SK-N-SH treated with all-trans-retinoic acid at 6 μM for 48 hours (cell line): ENCODE measurements around the gene SLC24A5.

Experiments used
- ATAC-seq: fragments of 200-7000 bp; cut with Tn5 transposase; 3 replicates; pipeline ENCODE4 v1.9.1; 2020; ENCODE audit warnings: mild to moderate bottlenecking, moderate library complexity
- ARNTL ChIP-seq: fragments of 450-650 bp; formaldehyde crosslinking; IDR thresholded peaks from 2 replicates; pipeline ENCODE4 v1.5.0; 2020; ENCODE audit warnings: low read depth, mild to moderate bottlenecking, moderate library complexity, borderline replicate concordance
- CSDC2 ChIP-seq: fragments of 250-450 bp; sonication (Bioruptor Pico); IDR thresholded peaks from 2 replicates; pipeline ENCODE4 v1.5.0; 2020; ENCODE audit warnings: mild to moderate bottlenecking, moderate library complexity
- CSRNP3 ChIP-seq: fragments of 250-450 bp; sonication (Bioruptor Pico); IDR thresholded peaks from 2 replicates; pipeline ENCODE4 v1.5.1; 2021; ENCODE audit warnings: mild to moderate bottlenecking, moderate library complexity
- ISL1 ChIP-seq: fragments of 250-450 bp; sonication (Bioruptor Pico); IDR thresholded peaks from 2 replicates; pipeline ENCODE4 v2.1.2; 2022; ENCODE audit warnings: mild to moderate bottlenecking, moderate library complexity
- OSR1 ChIP-seq: fragments of 250-450 bp; sonication (Bioruptor Pico); IDR thresholded peaks from 2 replicates; pipeline ENCODE4 v1.8.0; 2022; ENCODE audit warnings: moderate library complexity, mild to moderate bottlenecking, inconsistent platforms
- POU6F1 ChIP-seq: fragments of 250-450 bp; sonication (Bioruptor Pico); IDR thresholded peaks from 2 replicates; pipeline ENCODE4 v1.8.0; 2021; ENCODE audit warnings: low read depth, mild to moderate bottlenecking, moderate library complexity, borderline replicate concordance
- PPARA ChIP-seq: fragments of 250-450 bp; sonication (Bioruptor Pico); IDR thresholded peaks from 2 replicates; pipeline ENCODE4 v1.5.0; 2020; ENCODE audit warnings: mild to moderate bottlenecking, borderline replicate concordance
- SNAI2 ChIP-seq: fragments of 250-450 bp; sonication (Bioruptor Pico); IDR thresholded peaks from 2 replicates; pipeline ENCODE4 v1.5.0; 2020; ENCODE audit warnings: mild to moderate bottlenecking, moderate library complexity
- TOX ChIP-seq: fragments of 250-450 bp; sonication (Bioruptor Pico); IDR thresholded peaks from 2 replicates; pipeline ENCODE4 v1.8.0; 2021; ENCODE audit warnings: mild to moderate bottlenecking, moderate library complexity, borderline replicate concordance
- TSHZ2 ChIP-seq: fragments of 250-450 bp; sonication (Bioruptor Pico); IDR thresholded peaks from 2 replicates; pipeline ENCODE4 v1.5.0; 2020; ENCODE audit warnings: mild to moderate bottlenecking, moderate library complexity
- ZNF8 ChIP-seq: fragments of 450-650 bp; formaldehyde crosslinking; IDR thresholded peaks from 2 replicates; pipeline ENCODE4 v1.5.0; 2020; ENCODE audit warnings: mild to moderate bottlenecking, moderate library complexity
- TF ChIP-seq, protein P1 (sequence below): fragments of 250-450 bp; sonication (Bioruptor Pico); IDR thresholded peaks from 2 replicates; pipeline ENCODE4 v1.5.1; 2020; ENCODE audit warnings: low read depth, mild to moderate bottlenecking, moderate library complexity

Gene SLC24A5

DNA sequence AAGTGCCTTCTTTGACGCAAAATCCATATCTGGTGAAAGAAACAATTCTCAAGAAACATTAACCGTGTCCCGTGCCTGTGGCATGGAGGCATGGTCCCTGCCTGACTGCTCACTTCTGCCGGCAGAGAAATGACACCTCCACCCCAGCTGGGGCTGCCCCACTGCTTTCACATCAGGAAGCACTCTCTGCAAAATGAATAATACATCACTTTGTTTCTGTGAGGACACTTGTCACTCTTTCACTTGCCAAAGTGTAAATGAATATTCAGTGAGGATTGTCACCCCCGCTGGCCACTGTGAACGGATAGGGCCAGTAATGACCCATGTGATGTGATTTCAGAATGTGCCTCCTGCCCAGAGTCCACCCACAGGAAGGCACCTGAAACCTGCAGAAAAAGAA lies 31.1 kb upstream of the SLC24A5 start (continued):
- TF ChIP-seq CSDC2 (CRISPR knock-in tag), result no peak
- no peak for TF ChIP-seq SNAI2 (CRISPR knock-in tag)
- TF ChIP-seq TSHZ2 (CRISPR knock-in tag), result no peak
- no peak for TF ChIP-seq PPARA

DNA sequence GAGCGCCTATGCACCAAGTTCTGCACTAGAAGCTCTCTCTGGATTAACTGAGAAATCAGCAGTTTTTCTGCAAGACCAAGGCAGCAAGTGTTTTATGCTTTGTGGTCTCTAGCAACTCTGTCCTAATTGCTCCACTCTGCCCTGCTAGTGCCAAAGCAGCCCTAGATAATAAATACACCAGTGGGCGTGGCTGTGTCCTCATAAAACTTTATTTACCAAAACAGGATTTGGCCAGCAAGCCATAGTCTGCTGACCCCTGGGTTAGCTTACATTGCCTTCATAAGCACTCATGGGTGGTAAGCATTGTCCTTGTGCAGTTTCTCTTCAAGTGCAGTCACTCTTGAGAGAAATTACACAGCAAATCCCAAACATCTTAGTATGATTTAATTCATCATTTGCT lies 30.7 kb upstream of the SLC24A5 start:
- TF ChIP-seq TOX (CRISPR knock-in tag) (no peak), ZNF8 (CRISPR knock-in tag) (no peak), TSHZ2 (CRISPR knock-in tag) (no peak)
- TF ChIP-seq, all 23 proteins: peak for 0
- no peak for ATAC-seq

- ATAC-seq, result no peak
- TF ChIP-seq, protein P1, sequence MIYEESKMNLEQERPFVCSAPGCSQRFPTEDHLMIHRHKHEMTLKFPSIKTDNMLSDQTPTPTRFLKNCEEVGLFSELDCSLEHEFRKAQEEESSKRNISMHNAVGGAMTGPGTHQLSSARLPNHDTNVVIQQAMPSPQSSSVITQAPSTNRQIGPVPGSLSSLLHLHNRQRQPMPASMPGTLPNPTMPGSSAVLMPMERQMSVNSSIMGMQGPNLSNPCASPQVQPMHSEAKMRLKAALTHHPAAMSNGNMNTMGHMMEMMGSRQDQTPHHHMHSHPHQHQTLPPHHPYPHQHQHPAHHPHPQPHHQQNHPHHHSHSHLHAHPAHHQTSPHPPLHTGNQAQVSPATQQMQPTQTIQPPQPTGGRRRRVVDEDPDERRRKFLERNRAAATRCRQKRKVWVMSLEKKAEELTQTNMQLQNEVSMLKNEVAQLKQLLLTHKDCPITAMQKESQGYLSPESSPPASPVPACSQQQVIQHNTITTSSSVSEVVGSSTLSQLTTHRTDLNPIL, result no peak
- no peak for TF ChIP-seq CSRNP3 (CRISPR knock-in tag)
- TF ChIP-seq SNAI2 (CRISPR knock-in tag), result no peak
- TF ChIP-seq, all 23 proteins: peak for 0
Measured at GRCh38 chr15:48090666-48091065, 30.1 kb upstream of the SLC24A5 start.

GRCh38 chr15:48091522-48091921 lies 29.3 kb upstream of the SLC24A5 start:
- TF ChIP-seq CSRNP3 (CRISPR knock-in tag), result no peak
- no peak for TF ChIP-seq ZNF8 (CRISPR knock-in tag)
- TF ChIP-seq SNAI2 (CRISPR knock-in tag), result no peak
- TF ChIP-seq ISL1 (CRISPR knock-in tag), result no peak
- TF ChIP-seq, protein P1, result no peak
- no peak for TF ChIP-seq ARNTL
- no peak for TF ChIP-seq POU6F1 (CRISPR knock-in tag)
- TF ChIP-seq CSDC2 (CRISPR knock-in tag), result no peak
- TF ChIP-seq OSR1 (CRISPR knock-in tag), result no peak
- TF ChIP-seq PPARA, result no peak
- TF ChIP-seq, all 23 proteins: peak for 0
- no peak for ATAC-seq
